Measurements from ENCODE around the gene KIF2A.

KIF2A gene

DNA sequence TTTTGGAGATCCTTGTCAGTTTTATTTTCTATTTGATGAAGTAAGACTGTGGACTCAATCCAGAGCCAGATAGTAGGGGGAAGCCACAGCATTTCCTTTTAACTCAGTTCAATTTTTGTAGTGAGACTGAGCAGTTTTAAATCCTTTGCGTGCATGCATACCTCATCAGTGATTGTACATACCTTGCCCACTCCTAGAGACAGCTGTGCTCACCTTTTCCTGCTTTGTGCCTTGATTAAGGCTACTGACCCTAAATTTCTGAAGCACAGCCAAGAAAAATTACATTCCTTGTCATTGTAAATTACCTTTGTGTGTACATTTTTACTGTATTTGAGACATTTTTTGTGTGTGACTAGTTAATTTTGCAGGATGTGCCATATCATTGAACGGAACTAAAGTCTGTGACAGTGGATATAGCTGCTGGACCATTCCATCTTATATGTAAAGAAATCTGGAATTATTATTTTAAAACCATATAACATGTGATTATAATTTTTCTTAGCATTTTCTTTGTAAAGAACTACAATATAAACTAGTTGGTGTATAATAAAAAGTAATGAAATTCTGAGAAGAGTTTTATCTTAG is 79.9 kb downstream of the KIF2A start:
- TF ChIP-seq, protein P1, sequence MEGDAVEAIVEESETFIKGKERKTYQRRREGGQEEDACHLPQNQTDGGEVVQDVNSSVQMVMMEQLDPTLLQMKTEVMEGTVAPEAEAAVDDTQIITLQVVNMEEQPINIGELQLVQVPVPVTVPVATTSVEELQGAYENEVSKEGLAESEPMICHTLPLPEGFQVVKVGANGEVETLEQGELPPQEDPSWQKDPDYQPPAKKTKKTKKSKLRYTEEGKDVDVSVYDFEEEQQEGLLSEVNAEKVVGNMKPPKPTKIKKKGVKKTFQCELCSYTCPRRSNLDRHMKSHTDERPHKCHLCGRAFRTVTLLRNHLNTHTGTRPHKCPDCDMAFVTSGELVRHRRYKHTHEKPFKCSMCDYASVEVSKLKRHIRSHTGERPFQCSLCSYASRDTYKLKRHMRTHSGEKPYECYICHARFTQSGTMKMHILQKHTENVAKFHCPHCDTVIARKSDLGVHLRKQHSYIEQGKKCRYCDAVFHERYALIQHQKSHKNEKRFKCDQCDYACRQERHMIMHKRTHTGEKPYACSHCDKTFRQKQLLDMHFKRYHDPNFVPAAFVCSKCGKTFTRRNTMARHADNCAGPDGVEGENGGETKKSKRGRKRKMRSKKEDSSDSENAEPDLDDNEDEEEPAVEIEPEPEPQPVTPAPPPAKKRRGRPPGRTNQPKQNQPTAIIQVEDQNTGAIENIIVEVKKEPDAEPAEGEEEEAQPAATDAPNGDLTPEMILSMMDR (IDR thresholded peaks at IDR 0.05; ENCODE audit: low read depth, low read length): no peak
- Histone ChIP-seq H3K36me3 (peaks cover 66% of the 10 kb centered on the region), H3K9me3 (ENCODE audit: severe bottlenecking) (no peaks in the 10 kb centered on the region), H3K27ac (no peak overlapping the region), H3K4me3 (ENCODE audit: low read depth, low read length) (no peak overlapping the region), H3K27me3 (ENCODE audit: insufficient read depth, low read depth, severe bottlenecking) (no peaks in the 10 kb centered on the region)
- no peak for DNase-seq

DNA sequence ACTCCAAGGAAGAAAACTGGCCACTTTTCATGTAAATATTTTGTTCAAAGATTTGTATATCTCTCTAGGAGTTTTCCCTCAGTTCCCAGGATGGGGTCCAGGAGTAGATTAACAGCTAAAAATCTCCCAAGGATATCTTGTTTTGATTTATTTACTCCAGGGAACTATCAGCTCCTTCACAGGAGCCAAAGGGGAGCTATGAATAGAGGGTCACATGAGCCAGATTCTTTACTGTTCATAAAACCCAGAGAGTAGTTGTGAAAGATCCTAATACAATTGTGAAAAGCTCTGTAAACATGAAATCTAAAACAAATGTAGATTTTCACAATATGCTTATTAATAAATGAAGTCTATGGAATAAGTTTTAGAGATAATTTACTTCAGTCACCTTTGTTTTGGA is 80.8 kb downstream of the KIF2A start:
- TF ChIP-seq, protein P1 (IDR thresholded peaks at IDR 0.05; ENCODE audit: low read depth, low read length): no peak
- Histone ChIP-seq H3K36me3 (peaks cover 57% of the 10 kb centered on the region), H3K9me3 (ENCODE audit: severe bottlenecking) (no peaks in the 10 kb centered on the region), H3K27me3 (ENCODE audit: insufficient read depth, low read depth, severe bottlenecking) (no peaks in the 10 kb centered on the region), H3K27ac (no peak overlapping the region), H3K4me3 (ENCODE audit: low read depth, low read length) (no peak overlapping the region)
- DNase-seq: no peak

DNA sequence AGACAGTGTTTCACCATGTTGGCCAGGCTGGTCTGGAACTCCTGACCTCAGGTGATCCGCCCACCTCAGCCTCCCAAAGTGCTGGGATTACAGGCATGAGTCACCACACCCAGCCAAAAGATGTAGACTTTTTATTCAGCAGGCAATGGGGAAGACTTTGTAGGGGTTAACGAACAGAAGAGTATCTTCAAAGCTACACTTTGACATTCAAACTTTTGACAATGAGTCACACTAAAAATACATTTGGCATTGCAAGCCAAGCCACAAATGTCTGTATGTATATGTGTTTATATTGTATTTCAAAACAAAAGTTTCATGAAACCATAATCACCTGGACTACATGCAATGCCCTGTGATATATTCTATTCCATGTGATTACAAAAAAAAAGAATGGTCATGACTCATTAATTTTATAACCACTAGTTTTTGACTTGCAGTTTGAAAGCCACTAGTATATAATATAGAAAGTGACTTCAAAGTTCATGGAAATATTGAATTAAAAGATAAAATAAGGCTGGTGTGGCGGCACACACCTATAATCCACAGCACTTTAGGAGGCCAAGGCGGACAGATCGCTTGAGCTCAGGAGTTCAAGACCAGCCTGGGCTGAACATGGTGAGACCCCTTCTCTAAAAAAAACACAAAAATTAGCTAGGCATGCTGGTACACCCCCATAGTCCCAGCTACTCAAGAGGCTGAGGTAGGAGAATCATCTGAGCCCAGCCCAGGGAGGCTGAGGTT is 89.4 kb downstream of the KIF2A start:
- no peak for DNase-seq
- Histone ChIP-seq H3K9me3 (ENCODE audit: severe bottlenecking) (no peaks in the 10 kb centered on the region), H3K27ac (no peak overlapping the region), H3K27me3 (ENCODE audit: insufficient read depth, low read depth, severe bottlenecking) (no peaks in the 10 kb centered on the region), H3K4me3 (ENCODE audit: low read depth, low read length) (no peak overlapping the region), H3K36me3 (peaks cover 54% of the 10 kb centered on the region)
- TF ChIP-seq, protein P1 (IDR thresholded peaks at IDR 0.05; ENCODE audit: low read depth, low read length): no peak

DNA sequence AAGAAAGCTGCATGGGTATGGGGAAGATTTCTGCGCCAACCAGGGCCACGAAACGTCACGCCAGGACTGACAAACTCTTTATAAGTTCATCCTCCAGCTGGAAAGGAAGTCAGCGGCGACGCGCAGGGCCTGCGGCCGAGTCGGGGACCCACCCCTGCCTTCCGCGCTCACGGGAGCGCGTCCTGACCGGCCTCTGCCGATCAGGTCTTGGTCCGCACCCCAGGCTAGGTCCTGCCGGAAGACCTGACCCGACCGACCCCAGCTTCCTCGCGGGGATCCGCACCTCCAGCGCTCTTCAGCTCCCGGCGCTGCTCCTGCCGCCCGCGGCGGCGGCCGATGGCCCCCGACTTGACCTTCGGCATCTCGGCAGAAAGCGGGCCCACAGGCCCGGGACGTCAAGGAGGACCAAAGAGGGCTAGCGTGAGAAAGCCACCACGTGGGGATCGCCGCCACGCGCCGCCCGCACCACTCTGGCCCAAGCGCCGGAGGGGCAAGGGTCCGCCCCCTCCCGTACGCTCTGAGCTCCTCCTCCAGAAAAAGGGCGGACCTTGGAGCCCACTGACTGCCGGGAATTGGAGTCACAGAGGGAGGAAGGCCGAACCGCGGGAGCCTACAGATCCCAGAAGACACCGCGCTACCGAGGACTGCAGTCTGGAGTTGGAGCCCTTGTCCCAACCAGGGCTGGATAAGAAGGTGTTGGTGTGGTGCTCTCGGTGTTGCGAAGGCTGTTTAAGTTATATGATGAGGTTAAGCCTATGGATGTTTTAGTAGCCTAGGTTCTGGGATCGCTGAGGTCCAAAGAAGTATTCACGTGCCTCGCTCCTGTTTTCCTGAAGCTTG is 97.6 kb downstream of the KIF2A start, which contains the start of gene DIMT1:
Gene DIMT1, minus strand, starts transcription at position 495 of the 840 bp plus-strand sequence. Its CDS starts 133 bp downstream, at position 362.
- H3K27ac ChIP-seq: peak within 1 kb of the TSS; percentile 79
- no peaks in the 10 kb centered on the region for H3K9me3 ChIP-seq (ENCODE audit: severe bottlenecking)
- peaks cover 14% of the 10 kb centered on the region for H3K36me3 ChIP-seq
- DNase-seq: peak; percentile 97
- H3K27me3 ChIP-seq (ENCODE audit: insufficient read depth, low read depth, severe bottlenecking): no peaks in the 10 kb centered on the region
- TF ChIP-seq, protein P1 (IDR thresholded peaks at IDR 0.05; ENCODE audit: low read depth, low read length): no peak
- H3K4me3 ChIP-seq (ENCODE audit: low read depth, low read length): peak within 1 kb of the TSS; percentile 99

DNA sequence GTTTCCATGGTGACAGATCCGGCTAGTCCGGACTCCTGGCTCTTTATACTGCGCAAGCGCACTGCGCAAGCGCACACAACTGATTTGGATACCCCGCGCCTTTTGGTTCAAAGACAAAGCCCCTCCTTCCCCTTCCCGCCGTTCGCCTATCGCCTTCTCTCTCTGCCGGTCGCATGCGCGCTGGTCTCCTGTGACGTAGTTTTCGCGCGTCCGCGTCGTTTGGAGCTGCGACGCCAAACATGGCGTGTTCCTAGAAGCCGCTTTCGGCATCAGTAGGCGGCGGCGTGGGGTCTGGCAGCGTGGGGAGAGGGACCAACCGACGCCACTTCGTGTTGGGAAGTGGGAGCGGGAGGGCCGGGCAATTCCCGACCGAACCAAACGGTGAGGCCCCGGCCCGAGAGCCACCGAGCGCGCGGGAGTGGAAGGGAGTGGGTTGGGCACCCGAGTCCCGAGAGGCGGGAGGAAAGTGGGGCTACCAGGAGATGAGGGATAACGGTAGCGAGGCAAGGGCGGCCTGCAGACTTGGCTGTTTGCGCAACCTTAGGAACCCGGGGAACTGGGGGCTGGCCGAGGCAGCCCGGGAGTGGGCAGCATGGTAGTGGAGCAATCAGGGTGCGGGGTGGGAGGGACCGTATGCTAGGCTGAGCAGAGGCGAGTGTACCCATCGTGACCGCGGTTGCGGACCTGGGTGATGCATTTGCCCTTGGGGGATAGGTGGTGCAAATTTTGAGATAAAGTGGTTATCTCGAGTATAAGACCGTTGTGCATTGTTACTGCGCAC is 106.7 kb downstream of the KIF2A start, which contains the start of gene IPO11:
Gene IPO11, plus strand, starts transcription at position 215 of the 781 bp plus-strand sequence. CDS start 24,517 bp downstream, outside the sequence.
- TF ChIP-seq, protein P1 (IDR thresholded peaks at IDR 0.05; ENCODE audit: low read depth, low read length): no peak
- Histone ChIP-seq H3K27me3 (ENCODE audit: insufficient read depth, low read depth, severe bottlenecking) (no peaks in the 10 kb centered on the region), H3K36me3 (peaks cover 4% of the 10 kb centered on the region; the same call in 1 of the 2 replicates), H3K27ac (peak within 1 kb of the TSS; percentile 75), H3K4me3 (ENCODE audit: low read depth, low read length) (peak within 1 kb of the TSS; percentile 98), H3K9me3 (ENCODE audit: severe bottlenecking) (no peaks in the 10 kb centered on the region)
- peak; percentile 99 for DNase-seq

Measured in WERI-Rb-1 (cell line).